SU-DHL-6 (cell line): ENCODE measurements around the gene CORO2A.

ENCODE experiments used
- H2AFZ ChIP-seq: fragments of 200-600 bp; sonication (generic); 2 replicates; pipeline ENCODE4 v1.6.1; 2014; ENCODE audit warnings: low read depth, mild to moderate bottlenecking, moderate library complexity, mixed read lengths, antibody characterized with exemption, low read length; ENCODE audit not compliant: severe bottlenecking
- H3F3A ChIP-seq: fragments of 200-600 bp; shearing (Covaris generic); 2 replicates; pipeline ENCODE4 v1.6.0; 2016; ENCODE audit warnings: antibody characterized with exemption, mild to moderate bottlenecking; ENCODE audit not compliant: insufficient read depth
- H3K27ac ChIP-seq: fragments of 200-600 bp; sonication (generic); 2 replicates; pipeline ENCODE4 v1.5.1; 2016; ENCODE audit warnings: low read depth, mild to moderate bottlenecking, low read length, moderate library complexity, mixed read lengths
- H3K27me3 ChIP-seq: fragments of 200-600 bp; sonication (generic), shearing (Covaris generic); 2 replicates; pipeline ENCODE4 v1.6.0; 2014; ENCODE audit warnings: mild to moderate bottlenecking, low read length
- H3K36me3 ChIP-seq: fragments of 200-600 bp; sonication (generic); 2 replicates; pipeline ENCODE4 v1.6.1; 2014; ENCODE audit warnings: mild to moderate bottlenecking, low read length, mixed read lengths
- H3K4me2 ChIP-seq: fragments of 300-600, 200-600 bp; shearing (Covaris generic), sonication (generic); 2 replicates; pipeline ENCODE4 v1.6.0; 2014; ENCODE audit warnings: low read length, low read depth, mild to moderate bottlenecking; ENCODE audit not compliant: poor library complexity, severe bottlenecking
- H3K4me3 ChIP-seq: fragments of 200-600 bp; sonication (generic); 2 replicates; pipeline ENCODE4 v1.5.1; 2014; ENCODE audit warnings: antibody characterized with exemption, low read length, mild to moderate bottlenecking, mixed read lengths; ENCODE audit not compliant: insufficient read depth, poor library complexity, severe bottlenecking
- H3K79me2 ChIP-seq: fragments of 200-600 bp; sonication (generic); 2 replicates; pipeline ENCODE4 v1.6.1; 2014; ENCODE audit warnings: mild to moderate bottlenecking, low read length, moderate library complexity; ENCODE audit not compliant: insufficient read depth
- H3K9ac ChIP-seq: fragments of 200-600 bp; sonication (generic); 2 replicates; pipeline ENCODE4 v1.7.0; 2014; ENCODE audit warnings: mild to moderate bottlenecking, low read length
- H3K9me2 ChIP-seq: fragments of 200-600 bp; sonication (generic); replicated peaks from 2 replicates; pipeline ENCODE4 v1.6.1; 2014; ENCODE audit warnings: low read length; ENCODE audit not compliant: insufficient read depth
- H3K9me3 ChIP-seq: fragments of 200-600 bp; sonication (generic); 2 replicates; pipeline ENCODE4 v1.6.1; 2014; ENCODE audit warnings: low read length, mixed read lengths; ENCODE audit not compliant: insufficient read depth
- H4K20me1 ChIP-seq: fragments of 200-600 bp; sonication (generic); 2 replicates; pipeline ENCODE4 v1.6.1; 2014; ENCODE audit warnings: low read depth, mild to moderate bottlenecking, antibody characterized with exemption, low read length, moderate library complexity, mixed read lengths
- CTCF ChIP-seq: fragments of 200-600 bp; sonication (generic); IDR thresholded peaks from one replicate; pipeline ENCODE4 v1.5.1; 2017; ENCODE audit warnings: antibody characterized with exemption, mild to moderate bottlenecking, low read length, moderate library complexity; ENCODE audit not compliant: insufficient read depth, poor library complexity, severe bottlenecking
- EZH2phosphoT487 ChIP-seq: fragments of 200-600 bp; sonication (generic), shearing (Covaris generic); conservative IDR thresholded peaks from 2 replicates; pipeline ENCODE4 v1.6.1; 2018; ENCODE audit warnings: mild to moderate bottlenecking, antibody characterized with exemption, low read length, moderate library complexity, mixed read lengths

The CORO2A gene

DNA sequence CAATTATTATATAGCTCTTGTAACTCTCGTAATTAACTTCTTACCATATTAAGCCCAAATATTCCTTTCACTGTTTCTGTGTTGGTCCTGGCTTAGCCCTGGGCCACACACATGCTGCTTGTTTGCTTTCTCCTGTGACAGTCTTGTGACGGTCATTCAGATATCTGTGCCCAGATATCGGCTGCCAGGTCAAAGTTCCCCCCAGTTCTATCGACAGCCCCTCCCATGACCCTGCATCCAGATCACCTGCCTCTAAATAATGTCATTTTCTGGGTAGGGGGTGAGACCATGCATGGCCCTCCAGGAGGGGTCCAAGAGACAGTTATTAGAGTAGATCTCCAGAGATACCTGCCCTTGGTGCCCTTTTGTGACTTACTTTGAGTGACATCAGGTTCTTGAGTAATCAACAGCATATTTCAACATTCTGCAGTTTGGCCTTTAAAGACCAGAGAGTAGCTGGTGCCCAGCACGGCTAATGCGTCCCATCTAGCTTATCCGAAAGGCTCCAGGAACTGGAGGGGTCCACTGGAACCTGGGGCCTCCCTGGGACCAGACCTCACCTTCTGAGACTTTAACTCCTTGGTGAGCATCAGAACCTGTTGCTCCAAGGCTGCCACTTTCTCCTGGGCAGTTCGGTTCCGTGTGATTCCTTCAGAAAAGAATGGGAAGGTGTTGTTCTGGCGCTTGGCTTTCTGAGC lies 36.1 kb upstream of the CORO2A start:
- Histone ChIP-seq H3K27ac (no peak overlapping the region), H3K4me2 (no peak overlapping the region), H3K9ac (no peak overlapping the region), H3K79me2 (no peaks in the 10 kb centered on the region), H2AFZ (no peak overlapping the region), H4K20me1 (no peaks in the 10 kb centered on the region), H3K9me3 (no peaks in the 10 kb centered on the region), H3K4me3 (no peak overlapping the region), H3F3A (no peaks in the 10 kb centered on the region), H3K36me3 (no peaks in the 10 kb centered on the region), H3K27me3 (no peaks in the 10 kb centered on the region), H3K9me2 (no peaks in the 10 kb centered on the region)
- no peak for TF ChIP-seq EZH2phosphoT487
- TF ChIP-seq CTCF: no peak

DNA sequence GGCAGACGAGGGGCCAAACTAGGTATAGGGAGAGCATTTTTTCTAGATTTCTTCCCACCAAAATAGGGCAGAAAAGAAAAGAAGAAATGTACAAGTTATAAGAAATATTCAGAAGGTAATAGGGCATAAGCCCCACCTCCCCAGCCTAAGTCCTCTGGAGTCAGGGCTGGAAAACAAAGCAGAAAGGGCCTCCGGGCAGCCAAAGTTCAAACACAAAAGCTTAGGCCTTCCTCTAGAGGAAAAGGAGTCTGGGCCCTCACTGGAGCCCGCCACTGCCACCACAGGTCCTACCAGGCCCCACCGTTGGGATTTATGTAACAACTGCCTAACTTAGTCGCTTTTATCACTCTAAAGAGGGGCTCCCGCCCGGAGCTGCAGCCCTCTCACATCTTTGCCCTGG lies 35.4 kb upstream of the CORO2A start:
- H3K79me2 ChIP-seq: no peaks in the 10 kb centered on the region

GRCh38 chr9:98226957-98227356 lies 34.5 kb upstream of the CORO2A start:
- H3K9me2 ChIP-seq: no peaks in the 10 kb centered on the region
- no peak overlapping the region for H3K9ac ChIP-seq
- no peaks in the 10 kb centered on the region for H4K20me1 ChIP-seq
- H3K4me2 ChIP-seq: no peak overlapping the region
- no peaks in the 10 kb centered on the region for H3F3A ChIP-seq
- TF ChIP-seq CTCF (no peak), EZH2phosphoT487 (no peak)
- H3K9me3 ChIP-seq: no peaks in the 10 kb centered on the region
- no peak overlapping the region for H3K4me3 ChIP-seq
- H3K36me3 ChIP-seq: no peaks in the 10 kb centered on the region
- no peak overlapping the region for H2AFZ ChIP-seq
- no peak overlapping the region for H3K27ac ChIP-seq
- no peaks in the 10 kb centered on the region for H3K27me3 ChIP-seq
- H3K79me2 ChIP-seq: no peaks in the 10 kb centered on the region

More for the DNA sequence above, 35.4 kb upstream of the CORO2A start:
- Histone ChIP-seq H3K27me3 (no peaks in the 10 kb centered on the region), H3K36me3 (no peaks in the 10 kb centered on the region), H3K9me3 (no peaks in the 10 kb centered on the region), H3K4me3 (no peak overlapping the region), H3F3A (no peaks in the 10 kb centered on the region), H4K20me1 (no peaks in the 10 kb centered on the region), H3K9me2 (no peaks in the 10 kb centered on the region), H2AFZ (no peak overlapping the region), H3K27ac (no peak overlapping the region), H3K4me2 (no peak overlapping the region), H3K9ac (no peak overlapping the region)
- TF ChIP-seq CTCF (no peak), EZH2phosphoT487 (no peak)
